ENCODE measurements around the gene FOXE3.
"Not testable (repeated sequence)": the region's sequence is repeated elsewhere in the genome, so short reads cannot be mapped to it uniquely, and the experiment has no call there.

Gene FOXE3

GRCh38 chr1:47453910-47454309 is 37.8 kb downstream of the FOXE3 start:
- H3K27ac ChIP-seq (ENCODE audit: low read depth, low read length); H3K4me3 ChIP-seq (ENCODE audit: low read depth, low read length); H3K36me3 ChIP-seq (ENCODE audit: control insufficient read depth, insufficient read depth, low read length); H3K9ac ChIP-seq (ENCODE audit: low read length); H3K9me3 ChIP-seq (ENCODE audit: control insufficient read depth, insufficient read depth, low read depth, low read length): not testable (repeated sequence)
- Histone ChIP-seq H3K27me3 (ENCODE audit: control insufficient read depth, insufficient read depth, low read length) (peaks cover 71% of the 10 kb centered on the region), H3K4me1 (ENCODE audit: control insufficient read depth, insufficient read depth, low read length) (peaks cover 22% of the 10 kb centered on the region)

DNA sequence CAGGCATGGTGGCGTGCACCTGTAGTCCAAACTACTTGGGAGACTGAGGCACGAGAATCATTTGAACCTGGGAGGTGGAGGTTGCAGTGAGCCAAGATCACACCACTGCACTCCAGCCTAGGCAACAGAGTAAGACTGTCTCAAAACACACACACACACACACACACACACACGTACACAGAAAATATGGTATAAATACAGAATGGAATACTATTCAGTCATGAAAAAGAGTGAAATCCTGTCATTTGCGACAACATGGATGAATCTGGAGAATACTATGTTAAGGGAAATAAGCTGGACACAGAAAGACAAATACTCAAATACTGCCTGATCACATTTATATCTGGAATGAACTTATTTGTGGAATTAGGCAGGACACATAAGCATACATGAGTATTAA is 40.2 kb downstream of the FOXE3 start:
- Histone ChIP-seq H3K9me3 (ENCODE audit: control insufficient read depth, insufficient read depth, low read depth, low read length) (no peaks in the 10 kb centered on the region), H3K4me1 (ENCODE audit: control insufficient read depth, insufficient read depth, low read length) (peaks cover 34% of the 10 kb centered on the region), H3K27me3 (ENCODE audit: control insufficient read depth, insufficient read depth, low read length) (peaks cover 70% of the 10 kb centered on the region), H3K9ac (ENCODE audit: low read length) (no peak overlapping the region), H3K27ac (ENCODE audit: low read depth, low read length) (no peak overlapping the region), H3K36me3 (ENCODE audit: control insufficient read depth, insufficient read depth, low read length) (no peaks in the 10 kb centered on the region), H3K4me3 (ENCODE audit: low read depth, low read length) (no peak overlapping the region)

DNA sequence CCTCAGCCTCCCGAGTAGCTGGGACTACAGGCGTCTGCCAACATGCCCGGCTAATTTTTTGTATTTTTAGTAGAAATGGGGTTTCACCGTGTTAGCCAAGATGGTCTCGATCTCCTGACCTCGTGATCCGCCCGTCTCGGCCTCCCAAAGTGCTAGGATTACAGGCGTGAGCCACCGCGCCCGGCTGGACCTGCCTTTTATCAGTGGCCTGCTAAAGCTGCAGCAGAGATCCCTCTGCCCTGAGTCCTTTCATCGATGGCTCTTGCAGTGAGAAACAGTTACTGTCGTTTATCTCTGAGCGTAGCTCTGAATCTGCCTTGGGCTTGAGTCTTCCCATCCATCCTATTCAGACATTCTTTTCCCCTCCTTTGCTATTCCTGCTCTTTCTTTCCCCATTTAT is 41.5 kb downstream of the FOXE3 start:
- H3K27ac ChIP-seq (ENCODE audit: low read depth, low read length); H3K36me3 ChIP-seq (ENCODE audit: control insufficient read depth, insufficient read depth, low read length); H3K9ac ChIP-seq (ENCODE audit: low read length); H3K9me3 ChIP-seq (ENCODE audit: control insufficient read depth, insufficient read depth, low read depth, low read length); H3K4me3 ChIP-seq (ENCODE audit: low read depth, low read length): not testable (repeated sequence)
- Histone ChIP-seq H3K27me3 (ENCODE audit: control insufficient read depth, insufficient read depth, low read length) (peaks cover 70% of the 10 kb centered on the region), H3K4me1 (ENCODE audit: control insufficient read depth, insufficient read depth, low read length) (peaks cover 30% of the 10 kb centered on the region)

DNA sequence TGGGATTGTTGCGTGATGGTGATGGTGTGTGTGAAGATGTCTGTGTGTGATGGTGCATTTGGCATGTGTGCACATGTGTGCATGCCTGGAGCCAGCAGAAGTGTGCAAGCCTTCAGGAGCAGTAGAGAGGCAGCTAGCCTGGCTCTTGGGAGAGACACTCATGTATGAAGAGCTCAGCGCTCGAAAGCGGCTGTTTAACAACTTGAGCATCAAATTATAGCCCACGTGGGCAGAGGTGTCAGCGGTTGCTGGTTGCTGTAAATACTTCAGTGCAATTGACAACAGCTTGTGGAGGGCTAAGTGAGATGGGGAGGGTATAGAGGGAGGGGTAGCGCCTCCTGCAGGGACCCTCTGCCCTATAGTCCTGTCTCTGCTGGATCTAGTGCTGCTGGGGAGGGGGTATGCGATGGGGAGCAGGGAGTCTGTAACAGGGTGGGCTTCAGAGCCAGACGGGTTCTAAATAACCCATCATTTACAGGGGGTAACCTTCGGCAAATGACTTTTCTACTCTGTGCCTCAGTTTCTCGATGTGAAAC is 43.2 kb downstream of the FOXE3 start:
- Histone ChIP-seq H3K9ac (ENCODE audit: low read length) (no peak overlapping the region), H3K9me3 (ENCODE audit: control insufficient read depth, insufficient read depth, low read depth, low read length) (no peaks in the 10 kb centered on the region), H3K4me3 (ENCODE audit: low read depth, low read length) (no peak overlapping the region), H3K36me3 (ENCODE audit: control insufficient read depth, insufficient read depth, low read length) (no peaks in the 10 kb centered on the region), H3K4me1 (ENCODE audit: control insufficient read depth, insufficient read depth, low read length) (peaks cover 25% of the 10 kb centered on the region), H3K27me3 (ENCODE audit: control insufficient read depth, insufficient read depth, low read length) (peaks cover 68% of the 10 kb centered on the region), H3K27ac (ENCODE audit: low read depth, low read length) (no peak overlapping the region)

- no peak overlapping the region for H3K4me3 ChIP-seq (ENCODE audit: low read depth, low read length)
- H3K36me3 ChIP-seq (ENCODE audit: control insufficient read depth, insufficient read depth, low read length) = no peaks in the 10 kb centered on the region
- no peaks in the 10 kb centered on the region for H3K9me3 ChIP-seq (ENCODE audit: control insufficient read depth, insufficient read depth, low read depth, low read length)
- no peak overlapping the region for H3K27ac ChIP-seq (ENCODE audit: low read depth, low read length)
- peaks cover 25% of the 10 kb centered on the region for H3K4me1 ChIP-seq (ENCODE audit: control insufficient read depth, insufficient read depth, low read length)
- no peak overlapping the region for H3K9ac ChIP-seq (ENCODE audit: low read length)
- H3K27me3 ChIP-seq (ENCODE audit: control insufficient read depth, insufficient read depth, low read length) = peaks cover 65% of the 10 kb centered on the region
These were observed 44.0 kb downstream of the FOXE3 start for GRCh38 chr1:47460040-47460439.

DNA sequence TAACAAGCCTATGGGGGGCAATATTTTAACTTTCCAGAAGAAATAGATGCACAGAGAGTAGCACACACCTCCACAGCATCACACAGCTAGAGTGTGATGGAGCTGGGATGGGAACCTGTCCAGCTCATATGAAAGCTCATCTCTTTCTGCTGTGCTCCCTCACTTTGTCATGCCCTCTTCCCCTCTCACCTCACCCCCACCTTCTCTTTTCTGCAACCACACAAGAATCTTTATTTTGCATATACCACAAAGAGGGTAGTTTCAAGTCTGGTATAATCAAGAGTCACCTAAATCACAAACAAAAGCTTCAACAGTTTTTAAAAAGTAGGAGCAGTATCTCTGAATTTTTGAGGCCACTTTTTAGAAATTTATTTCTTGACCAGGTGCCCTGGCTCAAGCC is 44.4 kb downstream of the FOXE3 start:
- Histone ChIP-seq H3K9me3 (ENCODE audit: control insufficient read depth, insufficient read depth, low read depth, low read length) (no peaks in the 10 kb centered on the region), H3K9ac (ENCODE audit: low read length) (no peak overlapping the region), H3K36me3 (ENCODE audit: control insufficient read depth, insufficient read depth, low read length) (no peaks in the 10 kb centered on the region), H3K4me3 (ENCODE audit: low read depth, low read length) (no peak overlapping the region), H3K27ac (ENCODE audit: low read depth, low read length) (no peak overlapping the region), H3K4me1 (ENCODE audit: control insufficient read depth, insufficient read depth, low read length) (peaks cover 25% of the 10 kb centered on the region), H3K27me3 (ENCODE audit: control insufficient read depth, insufficient read depth, low read length) (peaks cover 63% of the 10 kb centered on the region)

DNA sequence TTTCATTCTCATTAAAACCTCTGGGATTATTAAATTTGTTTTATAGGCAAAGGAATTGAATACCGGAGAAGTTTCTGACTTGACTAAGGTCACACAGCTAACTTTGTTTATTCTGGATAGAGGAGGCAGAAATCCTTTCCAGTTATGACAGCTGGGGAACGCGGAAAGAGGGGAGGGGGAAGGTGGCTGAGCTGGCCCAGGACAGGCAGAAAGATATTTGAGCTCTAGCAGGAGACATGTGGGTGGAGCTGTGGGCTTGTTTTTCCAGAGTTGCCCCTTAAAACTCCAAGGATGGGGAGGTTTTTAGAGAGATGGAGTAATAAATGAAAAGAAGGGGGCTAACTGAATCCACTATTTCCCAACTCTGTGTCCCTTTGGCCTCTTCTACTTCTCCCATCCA is 49.5 kb downstream of the FOXE3 start:
- no peak overlapping the region for H3K9ac ChIP-seq (ENCODE audit: low read length)
- H3K36me3 ChIP-seq (ENCODE audit: control insufficient read depth, insufficient read depth, low read length) = no peaks in the 10 kb centered on the region
- H3K4me3 ChIP-seq (ENCODE audit: low read depth, low read length) = no peak overlapping the region
- H3K4me1 ChIP-seq (ENCODE audit: control insufficient read depth, insufficient read depth, low read length) = peaks cover 6% of the 10 kb centered on the region; the same call in 1 of the 2 replicates
- H3K9me3 ChIP-seq (ENCODE audit: control insufficient read depth, insufficient read depth, low read depth, low read length) = no peaks in the 10 kb centered on the region
- no peak overlapping the region for H3K27ac ChIP-seq (ENCODE audit: low read depth, low read length)
- H3K27me3 ChIP-seq (ENCODE audit: control insufficient read depth, insufficient read depth, low read length) = peaks cover 53% of the 10 kb centered on the region
